HG03469 (cell line): Measurements from ENCODE around the gene KIF19.

Experiments used
- ATAC-seq: cut with Tn5 transposase; IDR thresholded peaks from one replicate; pipeline ENCODE4 v1.9.1; 2021; ENCODE audit warnings: mild to moderate bottlenecking, moderate library complexity, moderate number of reproducible peaks; ENCODE audit not compliant: unreplicated experiment

The KIF19 gene

GRCh38 chr17:74337834-74338500 lies 11.9 kb downstream of the KIF19 start:
- no peak for ATAC-seq

GRCh38 chr17:74339537-74340195 lies 13.6 kb downstream of the KIF19 start:
- ATAC-seq, result no peak

DNA sequence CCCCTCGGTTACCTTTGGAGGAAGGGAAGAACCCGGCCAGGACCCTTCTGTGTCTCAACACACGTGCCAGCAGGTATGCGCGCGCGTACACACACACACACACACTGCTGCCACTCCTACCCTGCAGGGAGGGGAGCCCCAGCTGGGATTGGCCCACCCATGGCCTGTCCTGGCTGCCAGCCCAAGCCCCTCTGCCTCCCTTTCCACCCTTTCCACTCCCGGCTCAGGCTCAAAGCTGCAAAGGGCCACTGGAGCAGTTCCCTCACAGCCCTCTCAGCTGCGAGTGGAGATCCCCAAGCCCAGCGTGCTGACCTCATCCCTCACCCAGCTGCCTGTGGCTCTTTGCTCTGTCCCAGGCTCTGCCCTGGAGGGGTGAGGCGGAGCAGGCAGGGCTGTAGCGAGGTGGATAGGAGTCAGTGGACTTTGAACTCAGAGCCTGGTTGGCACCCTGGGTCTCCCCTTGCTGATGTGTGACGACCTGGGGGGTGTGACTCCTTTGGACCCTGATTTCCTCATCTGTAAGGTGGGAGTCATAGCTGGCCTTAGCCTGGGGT lies 14.5 kb downstream of the KIF19 start:
- ATAC-seq, result no peak

GRCh38 chr17:74342224-74342623 lies 16.2 kb downstream of the KIF19 start:
- no peak for ATAC-seq

DNA sequence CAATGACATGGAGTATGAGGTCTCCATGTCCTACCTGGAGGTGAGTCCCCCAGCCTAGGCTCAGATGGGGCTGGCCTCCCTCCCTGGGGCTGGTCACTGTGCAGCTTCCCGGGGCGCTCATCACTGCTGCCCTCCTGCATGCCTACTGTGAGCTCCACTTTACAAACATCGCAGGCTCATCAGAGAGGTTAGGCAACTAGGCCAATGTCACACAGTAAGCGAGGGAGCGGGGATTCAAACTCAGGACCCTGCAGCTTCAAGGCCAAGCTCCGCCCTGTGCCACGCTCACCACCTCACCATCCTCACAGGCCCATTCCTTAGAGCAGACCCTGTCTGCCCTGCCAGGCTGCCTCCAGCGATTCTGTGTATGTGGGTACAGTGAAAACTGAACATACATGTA lies 17.1 kb downstream of the KIF19 start:
- ATAC-seq, result no peak

GRCh38 chr17:74343526-74344284 lies 17.7 kb downstream of the KIF19 start:
- no peak for ATAC-seq

DNA sequence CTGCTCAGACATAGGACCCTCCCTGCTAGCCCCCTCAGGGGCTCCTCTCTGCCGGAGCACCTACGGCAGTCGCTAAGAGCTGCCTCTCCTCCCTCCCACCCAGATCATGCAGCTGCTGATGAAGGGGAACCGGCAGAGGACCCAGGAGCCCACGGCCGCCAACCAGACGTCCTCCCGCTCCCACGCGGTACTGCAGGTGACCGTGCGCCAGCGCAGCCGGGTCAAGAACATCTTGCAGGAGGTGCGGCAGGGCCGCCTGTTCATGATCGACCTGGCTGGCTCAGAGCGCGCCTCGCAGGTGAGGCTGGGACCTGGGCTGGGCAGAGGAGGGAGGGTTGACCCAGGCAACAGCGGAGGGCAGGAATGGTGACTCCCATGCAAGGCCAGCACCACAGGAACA lies 18.6 kb downstream of the KIF19 start:
- ATAC-seq, result no peak

GRCh38 chr17:74345433-74346241 lies 19.6 kb downstream of the KIF19 start:
- ATAC-seq, result no peak

GRCh38 chr17:74347646-74348045 lies 21.6 kb downstream of the KIF19 start:
- no peak for ATAC-seq

- ATAC-seq, result no peak
Measured at GRCh38 chr17:74349120-74349519, 23.1 kb downstream of the KIF19 start.

DNA sequence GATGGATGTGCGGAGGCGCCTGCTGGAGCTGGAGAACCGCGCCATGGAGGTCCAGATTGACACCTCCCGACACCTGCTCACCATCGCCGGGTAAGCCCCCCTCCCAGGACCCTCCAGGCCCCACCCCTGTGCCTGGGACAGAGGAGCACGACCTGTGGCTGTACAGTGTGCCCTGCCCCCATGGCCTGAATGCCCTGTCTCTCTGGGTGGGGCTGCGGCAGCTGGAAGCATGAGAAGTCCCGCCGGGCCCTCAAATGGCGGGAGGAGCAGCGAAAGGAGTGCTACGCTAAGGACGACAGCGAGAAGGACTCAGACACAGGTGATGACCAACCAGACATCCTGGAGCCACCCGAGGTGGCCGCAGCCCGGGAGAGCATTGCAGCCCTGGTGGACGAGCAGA lies 24.5 kb downstream of the KIF19 start:
- ATAC-seq, result no peak

GRCh38 chr17:74351552-74352210 lies 25.7 kb downstream of the KIF19 start:
- ATAC-seq, result no peak

DNA sequence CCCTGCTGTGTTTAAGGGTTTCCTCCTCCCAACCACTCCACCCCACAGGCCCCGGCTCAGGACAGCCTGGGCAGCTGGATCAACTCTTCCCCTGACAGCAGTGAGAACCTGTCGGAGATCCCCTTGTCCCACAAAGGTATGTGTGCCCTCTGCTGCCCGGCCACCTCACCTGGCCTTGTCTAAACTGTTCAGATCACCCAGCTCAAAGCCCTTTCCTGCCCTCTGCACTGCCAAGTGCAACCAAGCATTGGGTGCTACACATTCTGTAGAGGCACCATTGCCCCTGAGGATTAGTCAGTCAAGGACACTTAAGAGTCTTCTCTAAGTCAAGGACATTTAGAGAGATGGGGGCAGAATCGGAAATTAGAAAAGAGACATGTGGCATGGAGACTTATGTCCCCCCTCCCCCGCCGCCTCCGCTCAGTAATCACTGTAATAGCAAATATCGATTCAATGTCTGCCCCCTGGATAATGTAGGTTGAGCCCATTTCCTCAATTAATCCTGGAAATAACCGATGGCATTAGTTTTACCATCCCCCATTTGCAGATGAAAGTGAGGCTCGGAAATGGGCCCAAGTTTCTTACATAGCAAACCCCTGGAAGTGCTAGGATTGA lies 27.5 kb downstream of the KIF19 start:
- no peak for ATAC-seq

DNA sequence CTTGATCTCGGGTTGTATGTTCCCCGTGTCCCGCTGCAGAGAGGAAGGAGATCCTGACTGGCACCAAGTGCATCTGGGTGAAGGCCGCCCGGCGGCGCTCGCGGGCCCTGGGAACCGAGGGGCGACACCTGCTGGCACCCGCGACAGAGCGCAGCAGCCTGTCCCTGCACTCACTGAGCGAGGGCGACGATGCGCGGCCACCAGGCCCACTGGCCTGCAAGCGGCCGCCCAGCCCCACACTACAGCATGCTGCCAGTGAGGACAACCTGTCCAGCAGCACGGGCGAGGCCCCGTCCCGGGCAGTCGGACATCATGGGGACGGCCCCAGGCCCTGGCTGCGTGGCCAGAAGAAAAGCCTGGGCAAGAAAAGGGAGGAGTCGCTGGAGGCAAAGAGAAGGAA lies 28.1 kb downstream of the KIF19 start:
- ATAC-seq, result no peak

- ATAC-seq, result no peak
Measured at GRCh38 chr17:74354561-74354960, 28.5 kb downstream of the KIF19 start.

GRCh38 chr17:74355065-74355464 lies 29.0 kb downstream of the KIF19 start:
- ATAC-seq, result no peak

GRCh38 chr17:74356646-74357465 lies 30.8 kb downstream of the KIF19 start:
- no peak for ATAC-seq

DNA sequence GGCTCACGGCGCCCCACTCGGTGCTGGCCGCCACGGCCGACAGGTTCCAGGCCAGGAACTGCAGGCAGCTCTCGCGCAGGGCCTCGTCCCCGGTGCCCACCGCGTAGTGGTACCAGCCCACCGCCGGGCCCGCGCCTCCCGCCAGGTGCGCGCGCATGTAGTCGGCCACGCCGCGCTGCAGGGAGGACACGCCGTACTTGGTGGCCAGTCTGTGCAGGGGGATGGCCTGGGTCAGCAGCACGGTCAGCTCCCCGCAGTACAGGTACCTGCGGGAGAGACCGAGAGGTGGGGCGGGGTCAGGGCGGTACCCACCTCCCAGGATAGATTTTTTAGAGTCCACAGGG lies 31.4 kb downstream of the KIF19 start:
- ATAC-seq, result no peak

DNA sequence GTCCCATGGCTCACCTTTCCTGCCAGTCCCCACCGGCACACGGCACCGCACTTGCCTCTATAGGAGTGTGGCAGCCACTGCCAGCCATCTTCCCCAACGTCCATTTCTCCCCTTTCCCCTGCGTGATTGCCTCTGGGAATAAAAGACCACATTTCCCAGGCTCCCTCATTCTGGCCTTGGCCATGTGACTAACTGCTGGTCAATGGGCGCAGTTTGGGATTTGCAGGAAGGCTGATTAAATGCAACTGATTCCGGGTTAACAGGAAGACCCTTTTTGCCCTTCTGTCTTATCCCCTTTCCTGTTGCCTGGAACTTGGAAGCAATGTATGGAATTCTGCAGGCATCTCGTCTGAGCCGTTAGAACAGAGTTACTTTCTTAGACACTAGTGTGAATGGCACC lies 32.7 kb downstream of the KIF19 start:
- no peak for ATAC-seq
